ENCODE results near the gene TEKT4.
"Not testable (repeated sequence)": the region's sequence is repeated elsewhere in the genome, so short reads cannot be mapped to it uniquely, and the experiment has no call there.

Gene TEKT4

GRCh38 chr2:94923196-94923595, 52.0 kb downstream of the TEKT4 start:
- no peak for FAIRE-seq
- DNase-seq (ENCODE audit: insufficient read length, low spot score): no peak
- no peak for TF ChIP-seq POLR2A (IDR thresholded peaks at IDR 0.05; ENCODE audit: low read depth, low read length)

GRCh38 chr2:94924999-94925398, 53.8 kb downstream of the TEKT4 start:
- not testable (repeated sequence) for DNase-seq (ENCODE audit: insufficient read length, low spot score); FAIRE-seq

All from H54 (cell line).